Mesothelial cell of epicardium (in vitro differentiated cells): ENCODE data around the gene ZC3H18. TPM values are rescaled to one million over a fixed set of nuclear protein-coding genes. Genes with fewer than 3 reads are reported as not detected.

Experiments used
- DNase-seq, 2 experiments: peaks; one replicate each; pipeline ENCODE4 v3.0.0; 2021; ENCODE audit warnings: low spot score in 2 of 2; ENCODE audit not compliant: unreplicated experiment in 2 of 2
- H3K27ac Mint-ChIP-seq: 2 replicates; pipeline ENCODE4 v1.8.0; 2021; ENCODE audit warnings: mixed read lengths
- H3K27me3 Mint-ChIP-seq: 2 replicates; pipeline ENCODE4 v1.8.0; 2021; ENCODE audit warnings: low read depth, mixed read lengths
- H3K36me3 Mint-ChIP-seq: 2 replicates; pipeline ENCODE4 v1.8.0; 2021; ENCODE audit warnings: mixed read lengths
- H3K4me1 Mint-ChIP-seq: 2 replicates; pipeline ENCODE4 v1.8.0; 2021; ENCODE audit warnings: mixed read lengths
- H3K4me3 Mint-ChIP-seq: 2 replicates; pipeline ENCODE4 v1.8.0; 2021; ENCODE audit warnings: mild to moderate bottlenecking, moderate library complexity, mixed read lengths
- H3K9me3 Mint-ChIP-seq: 2 replicates; pipeline ENCODE4 v1.8.0; 2021; ENCODE audit warnings: mixed read lengths
- CTCF ChIP-seq: fragments of 200-600 bp; sonication (generic); IDR thresholded peaks from one replicate; pipeline ENCODE4 v1.5.0; 2021; ENCODE audit warnings: antibody characterized with exemption; ENCODE audit not compliant: unreplicated experiment
- total RNA-seq: library from RNA; stranded (reverse); gene quantifications from 3 replicates; pipeline ENCODE4 v1.2.1, GENCODE V29; 2021

The ZC3H18 gene
- total RNA-seq, 1 donor from 2014 or later: 62.2 TPM

GRCh38 chr16:88631384-88631783 lies 61.2 kb downstream of the ZC3H18 start:
- Mint-ChIP-seq H3K4me1 (peaks cover 3% of the 10 kb centered on the region), H3K9me3 (no peaks in the 10 kb centered on the region), H3K27ac (no peak overlapping the region), H3K36me3 (peaks cover 10% of the 10 kb centered on the region), H3K27me3 (peaks cover 20% of the 10 kb centered on the region), H3K4me3 (no peak overlapping the region)
- no peak for DNase-seq
- TF ChIP-seq CTCF: no peak

- Mint-ChIP-seq H3K27ac (no peak overlapping the region), H3K4me1 (peaks cover 3% of the 10 kb centered on the region), H3K36me3 (peaks cover 10% of the 10 kb centered on the region), H3K9me3 (no peaks in the 10 kb centered on the region), H3K27me3 (peaks cover 21% of the 10 kb centered on the region), H3K4me3 (no peak overlapping the region)
- TF ChIP-seq CTCF: no peak
- DNase-seq: no peak
Observed at GRCh38 chr16:88631920-88632586, 61.9 kb downstream of the ZC3H18 start.

GRCh38 chr16:88632587-88632930 lies 62.4 kb downstream of the ZC3H18 start:
- Mint-ChIP-seq H3K4me1 (peaks cover 3% of the 10 kb centered on the region), H3K36me3 (peaks cover 7% of the 10 kb centered on the region), H3K27ac (no peak overlapping the region), H3K27me3 (peaks cover 26% of the 10 kb centered on the region), H3K9me3 (no peaks in the 10 kb centered on the region), H3K4me3 (no peak overlapping the region)
- DNase-seq: no peak
- TF ChIP-seq CTCF: no peak

- Mint-ChIP-seq H3K9me3 (no peaks in the 10 kb centered on the region), H3K4me3 (peak overlapping the region; percentile 26), H3K27ac (no peak overlapping the region), H3K4me1 (peaks cover 3% of the 10 kb centered on the region), H3K27me3 (peaks cover 37% of the 10 kb centered on the region), H3K36me3 (peaks cover 5% of the 10 kb centered on the region)
- TF ChIP-seq CTCF: no peak
- no peak for DNase-seq
Observed at GRCh38 chr16:88633684-88634140, 63.5 kb downstream of the ZC3H18 start.

- peak in 1 of 2 experiments; percentile 60 for DNase-seq
- peaks cover 5% of the 10 kb centered on the region for H3K36me3 Mint-ChIP-seq
- peaks cover 43% of the 10 kb centered on the region for H3K27me3 Mint-ChIP-seq
- H3K4me1 Mint-ChIP-seq: peaks cover 3% of the 10 kb centered on the region
- no peaks in the 10 kb centered on the region for H3K9me3 Mint-ChIP-seq
- TF ChIP-seq CTCF: no peak
- H3K4me3 Mint-ChIP-seq: peak overlapping the region; percentile 60
- no peak overlapping the region for H3K27ac Mint-ChIP-seq
Observed at GRCh38 chr16:88634141-88634993, 64.2 kb downstream of the ZC3H18 start.
